Measurements from ENCODE around the gene BRME1.

GRCh38 chr19:13850910-13851733 lies 54.8 kb downstream of the BRME1 start:
- TF ChIP-seq FOXA1 (IDR thresholded peaks at IDR 0.05) (no peak), SP1 (IDR thresholded peaks at IDR 0.05) (no peak), FOXM1 (IDR thresholded peaks at IDR 0.05; ENCODE audit: borderline replicate concordance) (no peak), TARDBP (IDR thresholded peaks at IDR 0.05) (no peak), BHLHE40 (IDR thresholded peaks at IDR 0.05; ENCODE audit: borderline replicate concordance) (no peak), FOXK2 (IDR thresholded peaks at IDR 0.05) (no peak), ELF4 (IDR thresholded peaks at IDR 0.05) (no peak)
